WI38 (cell line): ENCODE data around the gene LMAN2.

ENCODE experiments used
- H3K4me3 ChIP-seq: 2 replicates; pipeline ENCODE4 v1.5.1; 2011; ENCODE audit warnings: low read depth, mild to moderate bottlenecking, control low read depth, low read length
- TF ChIP-seq, protein P1 (sequence below): IDR thresholded peaks from 2 replicates; pipeline ENCODE4 v1.5.1; 2012; ENCODE audit warnings: low read depth, mild to moderate bottlenecking, control low read depth, low read length

LMAN2 gene

DNA sequence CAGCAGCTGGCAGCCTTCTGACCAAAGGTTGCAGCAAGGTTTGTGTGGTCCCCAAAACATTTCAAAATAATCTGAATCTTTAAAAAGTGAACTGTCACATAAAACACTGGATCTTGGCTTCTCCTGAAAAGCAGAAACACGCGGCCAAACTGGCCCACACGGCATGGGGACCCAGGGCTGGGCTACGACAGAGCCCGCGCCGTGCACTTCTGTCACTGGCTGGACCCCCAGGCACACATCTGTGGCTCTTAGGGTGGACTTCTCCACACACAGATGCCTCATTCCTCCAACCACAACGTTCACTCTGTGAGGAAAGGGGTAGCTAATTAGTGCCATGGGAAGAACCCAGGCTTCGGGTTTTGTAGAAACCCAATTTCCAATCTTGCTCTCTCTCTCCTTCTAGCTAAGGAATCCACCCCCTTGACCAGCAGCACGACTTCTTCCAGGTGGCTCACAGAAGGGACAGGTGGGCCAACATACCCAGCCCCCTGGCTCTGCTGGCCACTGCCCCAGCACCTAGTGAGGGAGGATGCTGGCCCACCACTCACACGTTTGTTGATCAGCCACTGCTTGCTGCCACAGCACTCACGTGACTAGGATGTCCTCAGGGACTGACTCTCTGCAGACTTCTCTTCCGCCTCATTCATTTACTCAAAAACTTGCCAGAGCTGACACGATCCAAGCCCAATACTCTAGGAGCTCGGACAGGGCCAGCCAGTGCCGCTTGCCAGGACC is 17.9 kb downstream of the LMAN2 start:
- no peak overlapping the region for H3K4me3 ChIP-seq
- TF ChIP-seq, protein P1, sequence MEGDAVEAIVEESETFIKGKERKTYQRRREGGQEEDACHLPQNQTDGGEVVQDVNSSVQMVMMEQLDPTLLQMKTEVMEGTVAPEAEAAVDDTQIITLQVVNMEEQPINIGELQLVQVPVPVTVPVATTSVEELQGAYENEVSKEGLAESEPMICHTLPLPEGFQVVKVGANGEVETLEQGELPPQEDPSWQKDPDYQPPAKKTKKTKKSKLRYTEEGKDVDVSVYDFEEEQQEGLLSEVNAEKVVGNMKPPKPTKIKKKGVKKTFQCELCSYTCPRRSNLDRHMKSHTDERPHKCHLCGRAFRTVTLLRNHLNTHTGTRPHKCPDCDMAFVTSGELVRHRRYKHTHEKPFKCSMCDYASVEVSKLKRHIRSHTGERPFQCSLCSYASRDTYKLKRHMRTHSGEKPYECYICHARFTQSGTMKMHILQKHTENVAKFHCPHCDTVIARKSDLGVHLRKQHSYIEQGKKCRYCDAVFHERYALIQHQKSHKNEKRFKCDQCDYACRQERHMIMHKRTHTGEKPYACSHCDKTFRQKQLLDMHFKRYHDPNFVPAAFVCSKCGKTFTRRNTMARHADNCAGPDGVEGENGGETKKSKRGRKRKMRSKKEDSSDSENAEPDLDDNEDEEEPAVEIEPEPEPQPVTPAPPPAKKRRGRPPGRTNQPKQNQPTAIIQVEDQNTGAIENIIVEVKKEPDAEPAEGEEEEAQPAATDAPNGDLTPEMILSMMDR = no peak

DNA sequence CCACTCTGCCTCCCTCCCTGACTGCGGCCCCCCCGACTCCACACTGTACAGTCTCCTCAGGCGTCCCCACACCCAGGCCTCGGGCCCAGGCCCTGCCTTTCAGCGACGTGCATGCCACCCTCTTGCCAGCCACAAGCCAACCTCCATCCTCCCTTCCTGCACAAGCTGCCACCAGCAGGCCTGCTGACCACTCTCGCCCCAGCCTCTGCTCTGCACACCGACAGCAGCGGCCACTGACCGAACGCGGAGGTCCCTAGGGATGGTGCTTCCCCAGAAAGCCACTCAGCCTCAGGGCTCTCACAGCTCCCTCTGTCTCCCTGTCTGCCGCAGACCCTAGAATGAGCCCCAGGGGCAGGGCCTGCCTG is 18.6 kb downstream of the LMAN2 start:
- no peak overlapping the region for H3K4me3 ChIP-seq
- TF ChIP-seq, protein P1 = no peak

DNA sequence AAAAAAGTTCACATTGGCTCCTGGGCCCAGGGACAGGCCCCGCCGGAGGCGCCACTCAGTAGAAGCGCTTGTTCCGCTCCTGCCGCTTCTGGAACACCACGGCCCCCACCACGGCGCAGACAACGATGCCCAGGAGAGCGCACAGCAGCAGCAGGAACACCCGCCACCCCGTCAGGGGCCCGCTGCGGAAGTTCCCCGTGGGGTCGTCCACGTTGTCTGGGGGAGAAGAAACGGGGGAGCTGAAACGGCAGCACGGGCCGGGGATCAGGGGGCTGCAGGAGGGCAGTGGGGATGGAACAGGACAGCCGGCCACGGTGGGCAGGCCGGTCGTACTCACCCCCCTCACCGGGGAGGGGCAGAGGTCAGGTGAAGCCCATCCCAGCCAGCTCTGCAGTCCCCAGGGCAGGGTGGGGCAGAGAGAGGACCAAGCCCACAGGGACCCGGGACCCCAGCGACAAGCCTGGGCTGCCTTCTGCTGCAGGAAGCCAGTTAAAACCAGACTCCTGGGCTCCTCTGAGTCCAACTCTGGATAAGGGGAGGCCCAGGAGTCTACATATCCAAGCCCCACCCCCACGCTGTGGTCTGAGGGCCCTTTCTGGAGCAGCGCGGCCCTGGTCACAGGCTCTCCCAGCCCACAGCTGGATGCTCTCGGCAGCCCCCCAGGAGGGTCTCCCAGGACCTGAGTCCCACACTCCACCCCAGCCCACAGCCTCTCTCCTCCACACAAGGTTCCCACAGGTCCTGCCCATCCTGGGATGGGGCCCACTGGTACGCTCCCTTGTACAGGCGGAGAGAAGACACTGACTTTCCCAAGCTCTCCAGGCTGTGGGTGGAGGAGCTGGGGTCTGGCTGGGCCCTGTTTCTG is 19.2 kb downstream of the LMAN2 start:
- TF ChIP-seq, protein P1 = no peak
- no peak overlapping the region for H3K4me3 ChIP-seq

DNA sequence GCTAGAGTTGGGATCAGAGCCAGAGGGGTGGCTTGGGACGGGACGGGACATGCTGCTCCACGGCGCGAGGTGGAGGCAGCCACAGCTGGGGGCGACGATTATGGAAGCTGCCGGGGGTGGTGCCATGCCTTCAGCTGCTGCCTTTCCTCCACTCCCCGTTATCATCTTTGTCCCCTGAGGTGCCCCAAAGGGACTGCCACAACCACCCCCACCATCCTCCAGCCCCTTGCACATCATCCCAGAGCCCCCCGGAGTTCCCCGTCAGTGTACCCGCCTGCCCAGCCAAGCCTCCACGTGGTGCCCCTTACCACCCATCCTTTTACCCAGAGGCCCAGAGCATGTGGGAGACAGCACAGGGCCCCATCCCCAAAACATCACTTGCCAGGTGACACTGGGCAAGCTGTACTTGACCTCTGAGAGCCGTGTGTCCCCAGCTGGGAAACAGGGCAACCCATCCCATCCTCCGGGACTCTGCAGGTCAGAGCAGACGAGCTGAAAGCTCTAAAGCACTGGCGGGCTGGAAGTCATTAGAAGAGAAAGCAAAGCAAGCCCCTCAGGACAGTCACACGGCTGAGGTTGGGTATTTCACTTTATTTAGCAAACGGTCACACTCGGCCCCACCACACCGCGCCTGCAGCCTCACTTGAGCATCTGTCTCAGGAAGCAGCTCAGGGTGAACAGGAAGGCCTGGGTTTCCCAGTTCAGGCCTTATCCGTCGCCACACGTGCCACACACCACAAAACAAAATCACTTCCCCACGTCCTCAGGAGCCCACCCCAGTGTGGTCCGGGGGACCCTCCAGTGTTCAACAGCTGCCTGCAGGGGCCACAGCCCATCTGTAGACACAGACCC is 20.3 kb downstream of the LMAN2 start:
- H3K4me3 ChIP-seq = no peak overlapping the region
- TF ChIP-seq, protein P1 = no peak

DNA sequence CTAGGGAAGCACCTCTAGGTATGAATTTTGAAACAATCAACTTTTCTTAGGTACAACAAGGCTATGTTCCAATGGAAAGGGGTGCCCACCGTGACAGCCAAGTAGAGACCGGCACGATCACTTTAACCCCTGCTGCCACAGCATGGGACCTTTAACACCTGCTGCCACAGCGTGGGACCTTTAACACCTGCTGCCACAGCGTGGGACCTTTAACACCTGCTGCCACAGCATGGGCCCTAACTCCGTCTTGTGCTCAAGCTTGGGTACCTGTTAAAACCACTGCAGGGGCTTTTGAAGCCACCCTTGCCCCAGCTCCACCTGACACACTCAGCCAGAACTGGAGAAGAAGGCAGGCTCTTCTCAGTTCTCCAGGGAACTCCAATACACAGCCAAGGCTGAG is 21.6 kb downstream of the LMAN2 start:
- TF ChIP-seq, protein P1 = no peak
- no peak overlapping the region for H3K4me3 ChIP-seq

DNA sequence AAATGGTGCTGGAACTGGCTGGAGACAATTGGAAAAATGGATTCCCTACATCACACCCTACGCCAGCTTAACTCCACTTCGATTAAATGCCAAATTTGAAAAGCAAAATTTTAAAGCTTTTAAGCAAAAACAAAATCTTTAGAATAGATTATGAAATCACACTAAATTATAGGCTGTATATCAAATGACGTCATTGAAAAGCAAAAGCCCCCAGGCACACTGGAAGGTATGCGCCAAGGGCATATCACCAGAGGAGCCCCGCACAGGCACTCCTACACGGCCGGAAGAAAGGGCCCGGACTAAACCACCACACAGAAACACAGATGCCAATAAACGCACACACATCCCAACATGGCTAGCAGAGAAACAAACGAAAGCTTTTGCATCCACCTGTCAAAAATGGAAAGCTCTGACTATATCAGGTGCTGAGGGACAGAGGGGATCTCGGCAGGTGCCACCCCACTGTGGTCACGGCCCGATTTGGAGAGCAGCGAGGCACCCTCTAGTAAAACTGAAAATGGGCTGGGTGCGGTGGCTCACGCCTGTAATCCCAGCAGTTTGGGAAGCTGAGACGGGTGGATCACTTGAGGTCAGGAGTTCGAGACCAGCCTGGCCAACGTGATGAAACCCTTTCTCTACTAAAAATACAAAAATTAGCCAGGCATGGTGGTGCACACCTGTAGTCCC is 22.8 kb downstream of the LMAN2 start:
- TF ChIP-seq, protein P1 = no peak
- H3K4me3 ChIP-seq = no peak overlapping the region
